KOPT-K1 (cell line): Measurements from ENCODE around the gene HBEGF.
"Not testable (repeated sequence)": the region's sequence is repeated elsewhere in the genome, so short reads cannot be mapped to it uniquely, and the experiment has no call there.

Source experiments
- H3K27ac ChIP-seq: fragments of 200-600 bp; sonication (generic); 2 replicates; pipeline ENCODE4 v1.5.1; 2016; ENCODE audit warnings: antibody characterized with exemption, mild to moderate bottlenecking, low read depth, low read length; ENCODE audit not compliant: poor library complexity, severe bottlenecking
- H3K36me3 ChIP-seq: fragments of 200-600 bp; sonication (generic); 2 replicates; pipeline ENCODE4 v1.5.1; 2017; ENCODE audit warnings: antibody characterized with exemption, mild to moderate bottlenecking, low read length, moderate library complexity; ENCODE audit not compliant: insufficient read depth
- H3K9me3 ChIP-seq: fragments of 200-600 bp; sonication (generic); 2 replicates; pipeline ENCODE4 v1.5.1; 2017; ENCODE audit warnings: antibody characterized with exemption, low read length, mild to moderate bottlenecking; ENCODE audit not compliant: insufficient read depth, poor library complexity, severe bottlenecking

Gene HBEGF

DNA sequence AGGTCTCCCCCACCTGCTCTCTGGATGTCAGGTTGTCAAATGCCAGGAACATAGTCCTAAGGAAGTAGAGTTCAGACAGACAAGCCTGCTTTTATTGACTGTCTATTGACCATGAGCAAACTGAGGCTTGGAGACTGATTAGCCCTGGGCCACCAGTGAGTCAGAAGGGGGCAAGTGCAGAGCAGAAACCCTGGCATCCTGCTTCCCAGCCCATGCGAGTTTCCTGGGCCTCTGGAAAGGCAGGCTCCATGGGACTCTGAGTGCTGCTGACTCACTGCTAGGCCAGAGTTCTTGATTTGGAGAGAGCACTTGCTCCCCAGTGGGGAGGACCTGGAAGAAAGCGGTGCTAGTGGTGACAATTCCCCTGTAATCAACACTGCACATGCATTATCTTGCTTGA, 2.8 kb upstream of the HBEGF start:
- no peaks in the 10 kb centered on the region for H3K9me3 ChIP-seq
- no peak overlapping the region for H3K27ac ChIP-seq
- no peaks in the 10 kb centered on the region for H3K36me3 ChIP-seq

DNA sequence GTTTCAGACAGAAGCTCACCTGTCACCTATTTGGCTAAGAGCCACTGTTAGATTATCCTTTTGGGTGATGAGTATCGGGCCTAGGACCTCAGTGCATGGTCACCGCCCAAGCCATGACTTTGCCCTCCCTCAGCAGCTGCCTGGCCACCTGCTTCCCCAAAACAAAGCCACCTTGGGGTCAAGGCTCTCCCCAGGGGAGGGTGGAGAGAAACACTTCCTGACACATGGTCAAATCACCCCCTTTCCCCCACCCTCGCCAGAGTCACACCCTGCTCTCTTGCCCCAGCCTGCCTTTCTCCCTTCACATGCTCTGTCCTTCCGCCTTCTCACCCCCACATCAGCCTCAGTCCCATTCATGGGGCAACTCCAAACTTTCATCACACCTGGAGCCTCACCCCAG, 1.7 kb upstream of the HBEGF start:
- Histone ChIP-seq H3K27ac (no peak overlapping the region), H3K9me3 (no peaks in the 10 kb centered on the region), H3K36me3 (no peaks in the 10 kb centered on the region)

DNA sequence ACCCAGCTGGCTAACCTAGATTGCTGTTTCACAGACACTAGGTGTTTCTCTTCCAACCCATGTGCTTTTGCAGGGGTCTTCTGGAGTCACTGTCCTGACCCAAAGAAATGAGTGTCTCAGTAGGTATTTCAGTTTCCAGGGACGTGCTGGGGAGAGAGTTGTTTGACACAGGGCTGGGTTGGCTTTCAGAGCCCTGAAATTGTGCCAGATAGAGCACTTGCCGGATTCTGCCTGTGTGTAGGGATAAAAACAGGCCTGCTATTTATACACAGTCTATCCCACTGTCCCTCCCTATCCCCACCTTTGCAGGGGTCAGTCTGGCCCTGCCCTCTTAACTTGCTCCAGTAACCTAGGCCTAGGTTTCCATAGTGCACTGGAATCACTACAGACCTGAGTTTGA, 957 bp upstream of the HBEGF start:
- H3K36me3 ChIP-seq = no peaks in the 10 kb centered on the region
- no peaks in the 10 kb centered on the region for H3K9me3 ChIP-seq
- H3K27ac ChIP-seq = no peak overlapping the region

DNA sequence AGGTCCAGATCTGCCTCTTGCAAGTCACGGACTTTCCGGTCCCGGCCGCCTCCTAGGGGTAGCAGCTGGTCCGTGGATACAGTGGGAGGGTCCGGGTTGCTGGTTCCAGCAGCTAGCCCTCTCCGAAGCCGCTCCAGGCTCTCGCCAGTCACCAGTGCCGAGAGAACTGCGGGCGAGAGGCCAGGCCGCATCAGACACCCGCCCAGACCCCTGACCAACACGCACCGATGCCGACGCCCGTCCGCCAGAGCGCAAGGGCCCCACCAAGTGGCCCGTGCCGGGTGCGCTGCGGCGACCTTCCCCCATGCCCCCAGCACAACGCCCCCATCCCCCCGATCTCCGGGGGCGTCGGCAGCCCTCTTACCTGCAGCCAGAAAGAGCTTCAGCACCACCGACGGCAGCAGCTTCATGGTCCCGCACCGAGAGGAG, 470 bp downstream of the HBEGF start:
- no peaks in the 10 kb centered on the region for H3K9me3 ChIP-seq
- no peaks in the 10 kb centered on the region for H3K36me3 ChIP-seq
- no peak overlapping the region for H3K27ac ChIP-seq

DNA sequence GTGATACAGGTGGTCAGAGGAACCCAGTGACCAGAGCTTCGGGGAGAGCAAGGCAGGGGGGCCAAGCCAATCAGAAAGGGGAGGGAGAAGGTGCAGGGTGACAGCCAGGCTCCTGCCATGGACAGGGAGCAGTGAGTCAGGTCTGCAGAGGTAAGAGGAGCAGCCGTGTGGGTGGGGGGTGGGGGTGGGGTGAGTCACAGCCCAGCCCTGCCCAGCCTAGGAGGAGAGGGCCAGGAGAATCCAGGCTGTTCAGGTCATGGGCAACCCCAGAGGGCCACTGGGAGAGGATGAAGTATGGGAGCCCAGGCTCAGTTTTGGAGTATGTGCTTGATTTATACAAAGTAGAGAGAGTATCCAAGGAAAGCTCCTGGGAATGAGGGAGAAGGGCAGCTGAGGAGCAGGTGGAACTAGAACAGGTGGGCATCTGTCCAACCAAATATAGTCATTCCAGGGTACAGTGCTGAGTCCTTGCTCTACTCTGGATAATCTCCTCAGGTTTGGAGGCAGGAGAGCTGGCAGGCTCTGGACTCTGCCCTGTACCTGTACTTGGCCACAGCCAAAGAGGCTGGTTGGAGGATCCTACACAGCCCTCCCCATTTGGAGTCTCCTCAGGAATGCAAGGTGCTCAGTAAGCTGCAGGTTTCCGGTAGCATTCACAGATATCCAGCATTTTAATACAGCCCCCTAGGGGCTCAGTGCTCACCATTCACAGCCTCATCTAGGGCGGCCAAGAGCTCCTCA, 1.6 kb downstream of the HBEGF start:
- no peaks in the 10 kb centered on the region for H3K36me3 ChIP-seq
- H3K27ac ChIP-seq = no peak overlapping the region
- no peaks in the 10 kb centered on the region for H3K9me3 ChIP-seq

DNA sequence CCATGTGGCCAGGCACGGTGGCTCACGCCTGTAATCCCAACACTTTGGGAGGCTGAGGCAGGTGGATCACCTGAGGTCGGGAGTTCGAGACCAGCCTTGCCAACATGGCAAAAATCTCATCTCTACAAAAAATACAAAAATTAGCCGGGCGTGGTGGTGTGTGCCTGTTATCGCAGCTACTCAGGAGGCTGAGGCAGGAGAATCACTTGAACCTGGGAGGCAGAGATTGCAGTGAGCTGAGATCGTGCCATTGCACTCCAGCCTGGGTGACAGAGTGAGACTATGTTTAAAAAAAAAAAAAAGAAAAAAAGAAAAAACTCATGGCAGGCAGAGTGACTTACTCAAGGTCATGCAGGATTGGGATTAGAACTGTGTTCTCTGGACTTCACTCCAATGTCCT, 2.6 kb downstream of the HBEGF start:
- not testable (repeated sequence) for H3K9me3 ChIP-seq, H3K36me3 ChIP-seq, H3K27ac ChIP-seq

DNA sequence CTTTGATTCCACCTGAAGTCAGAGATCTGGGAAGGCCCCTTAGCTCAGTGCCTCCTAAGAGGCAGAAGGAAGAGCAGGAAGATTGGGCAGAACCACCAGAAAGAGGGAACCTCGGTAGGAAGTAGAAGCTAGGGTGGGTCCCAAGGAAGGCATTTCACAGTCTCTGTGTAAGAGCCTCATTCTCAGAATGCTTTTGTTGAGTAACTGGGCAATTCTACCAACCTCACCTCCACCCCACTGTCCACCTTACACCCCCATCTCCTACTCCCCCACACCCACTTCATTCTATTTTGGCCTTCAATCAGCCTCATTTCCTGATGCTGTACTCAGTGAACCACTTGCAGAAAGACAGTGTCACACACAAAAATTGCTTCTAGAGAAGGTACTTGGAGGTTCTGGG, 3.5 kb downstream of the HBEGF start:
- no peaks in the 10 kb centered on the region for H3K36me3 ChIP-seq
- H3K9me3 ChIP-seq = no peaks in the 10 kb centered on the region
- peak overlapping the region; percentile 38 for H3K27ac ChIP-seq

DNA sequence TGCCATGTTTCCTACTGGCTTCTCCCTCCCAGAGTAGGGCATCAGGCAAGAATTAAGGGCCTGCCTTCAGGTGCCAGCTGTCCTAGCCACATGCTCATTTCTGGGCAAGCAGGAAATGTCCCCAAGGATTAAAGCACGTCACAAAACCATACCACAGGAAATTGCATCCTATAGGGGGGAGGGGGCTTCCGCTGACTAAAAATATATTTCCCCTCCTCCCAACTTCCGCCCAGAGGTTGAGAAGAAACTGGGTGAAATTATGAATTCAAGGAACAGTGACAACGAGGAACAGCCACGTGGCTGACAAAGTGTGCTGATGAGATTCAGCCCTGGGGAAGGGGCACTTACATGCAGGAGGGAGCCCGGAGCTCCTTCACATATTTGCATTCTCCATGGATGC, 4.1 kb downstream of the HBEGF start:
- H3K27ac ChIP-seq = peak overlapping the region; percentile 38

DNA sequence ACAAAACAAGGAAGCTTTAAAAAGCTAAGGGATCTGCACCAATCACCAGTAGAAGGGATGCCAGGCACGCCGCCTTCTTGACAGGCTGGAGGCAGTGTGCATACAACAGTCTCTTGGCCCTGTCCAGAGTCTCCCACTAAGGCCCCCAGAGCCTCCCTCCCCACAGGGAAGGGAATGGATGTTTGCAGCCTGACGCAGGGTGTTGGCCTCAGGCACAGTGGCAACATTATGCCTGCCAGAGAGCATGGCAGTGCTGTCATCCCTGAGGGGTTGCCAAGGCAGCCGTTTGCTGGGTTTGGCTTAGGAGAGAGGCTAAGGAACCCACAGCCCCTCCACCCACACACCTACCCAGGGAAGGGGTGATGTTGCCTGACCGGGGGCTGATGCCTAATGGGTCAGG, 4.8 kb downstream of the HBEGF start:
- Histone ChIP-seq H3K27ac (peak overlapping the region; percentile 38), H3K36me3 (no peaks in the 10 kb centered on the region)

More for the DNA sequence above, 4.1 kb downstream of the HBEGF start:
- H3K9me3 ChIP-seq = no peaks in the 10 kb centered on the region
- H3K36me3 ChIP-seq = no peaks in the 10 kb centered on the region

DNA sequence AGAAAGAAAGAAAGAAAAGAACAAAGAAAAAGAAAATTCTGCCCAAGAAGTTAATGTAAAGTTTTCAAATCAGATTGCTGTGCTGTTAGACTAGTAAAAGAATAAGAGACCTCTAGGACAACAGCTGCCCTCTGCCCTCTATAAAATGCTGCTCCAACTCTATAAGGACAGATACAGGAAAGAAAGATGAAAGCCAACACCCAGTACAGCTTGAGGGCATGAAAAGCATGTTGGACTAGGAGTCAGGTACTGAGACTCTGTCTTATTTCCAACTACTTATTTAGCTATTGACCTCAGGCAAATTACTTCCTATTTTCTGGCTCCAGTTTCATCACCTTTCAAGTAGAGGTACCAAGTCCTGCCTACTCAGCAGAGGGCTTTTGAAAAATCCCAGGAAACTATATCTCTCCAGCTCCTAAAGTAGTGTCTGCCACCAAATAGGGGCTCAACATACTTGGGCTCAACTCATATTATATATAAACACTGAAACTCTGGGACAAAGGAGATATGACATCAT, 5.7 kb downstream of the HBEGF start:
- H3K27ac ChIP-seq = no peak overlapping the region
- H3K36me3 ChIP-seq = no peaks in the 10 kb centered on the region
- no peaks in the 10 kb centered on the region for H3K9me3 ChIP-seq

More for the DNA sequence above, 4.8 kb downstream of the HBEGF start:
- H3K9me3 ChIP-seq = no peaks in the 10 kb centered on the region

DNA sequence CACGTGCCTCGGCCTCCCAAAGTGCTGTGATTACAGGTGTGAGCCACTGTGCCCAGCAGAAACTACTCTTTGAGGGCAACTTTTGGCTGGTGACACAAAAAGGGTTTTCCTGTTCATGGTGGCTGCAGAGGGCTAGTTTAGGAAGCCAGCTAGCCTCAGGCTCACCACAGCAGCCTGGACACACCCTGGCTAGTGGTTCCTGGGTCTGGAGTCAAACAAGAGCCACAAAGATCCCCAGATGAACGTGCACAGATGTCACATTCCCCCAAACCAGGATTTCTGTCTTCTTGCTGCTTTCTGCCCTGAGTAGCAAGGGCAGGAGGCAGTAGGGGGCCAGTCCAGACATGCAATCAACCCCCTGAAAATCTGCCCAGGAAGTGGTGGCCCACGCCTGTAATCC, 6.8 kb downstream of the HBEGF start:
- no peak overlapping the region for H3K27ac ChIP-seq
- H3K9me3 ChIP-seq = no peaks in the 10 kb centered on the region
- H3K36me3 ChIP-seq = no peaks in the 10 kb centered on the region

DNA sequence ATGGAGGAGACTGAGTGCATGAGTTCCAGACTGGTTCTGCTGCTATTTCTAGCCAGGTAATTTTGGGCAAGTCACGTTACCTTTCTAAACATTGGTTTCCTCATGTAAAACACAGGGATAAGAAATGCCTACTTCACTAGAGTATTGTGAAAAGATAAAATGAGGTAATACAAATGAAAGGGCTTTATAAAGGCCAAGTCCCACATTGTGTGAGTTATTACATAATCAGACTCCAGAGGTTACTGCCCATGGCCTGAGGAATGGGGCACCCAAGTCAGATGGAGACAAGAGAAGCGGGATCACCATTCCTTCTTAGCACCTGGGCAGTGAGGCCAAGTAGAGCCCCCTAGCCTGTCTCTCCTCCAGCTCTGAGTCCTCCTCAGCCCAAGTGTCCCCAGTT, 7.5 kb downstream of the HBEGF start:
- Histone ChIP-seq H3K9me3 (no peaks in the 10 kb centered on the region), H3K27ac (no peak overlapping the region), H3K36me3 (no peaks in the 10 kb centered on the region)

DNA sequence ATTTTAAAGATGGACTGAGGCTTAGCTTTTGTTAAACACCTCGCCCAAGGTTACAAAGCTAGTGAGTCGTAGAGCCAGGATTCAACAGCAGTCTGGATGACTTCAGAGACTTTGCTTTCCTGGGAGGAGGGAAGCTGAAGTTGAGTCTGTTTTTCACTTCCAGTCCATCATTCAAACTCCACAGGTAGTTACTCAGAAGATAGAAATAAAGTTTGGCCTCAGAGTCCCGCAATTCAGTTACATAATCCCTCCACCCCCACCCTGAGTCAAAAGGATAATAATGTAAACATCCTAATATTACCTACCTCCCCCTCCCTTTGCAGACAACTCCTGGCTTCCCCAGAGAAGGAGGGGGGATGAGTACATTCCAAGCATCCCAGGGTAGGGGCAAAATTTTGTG, 8.1 kb downstream of the HBEGF start:
- no peaks in the 10 kb centered on the region for H3K36me3 ChIP-seq
- H3K27ac ChIP-seq = no peak overlapping the region
- no peaks in the 10 kb centered on the region for H3K9me3 ChIP-seq

DNA sequence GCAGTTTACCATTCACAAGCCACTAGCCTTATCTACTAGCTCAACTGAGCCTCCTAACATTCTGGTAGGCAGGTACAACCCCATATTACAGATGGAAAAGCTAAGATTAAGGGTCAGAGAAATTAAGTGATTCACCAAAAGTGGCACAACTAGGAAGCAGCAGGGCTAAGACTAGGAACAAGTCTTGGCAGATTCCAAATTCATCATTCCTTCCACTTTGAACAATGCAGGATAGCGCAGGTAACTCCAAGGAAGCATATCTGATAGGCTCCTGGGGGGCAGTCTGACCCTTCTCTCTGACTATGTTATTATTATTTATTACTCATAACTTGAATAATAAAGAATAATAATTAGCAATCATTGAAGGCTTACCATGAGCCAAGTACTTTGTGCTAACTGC, 8.5 kb downstream of the HBEGF start:
- Histone ChIP-seq H3K27ac (no peak overlapping the region), H3K9me3 (no peaks in the 10 kb centered on the region), H3K36me3 (no peaks in the 10 kb centered on the region)

DNA sequence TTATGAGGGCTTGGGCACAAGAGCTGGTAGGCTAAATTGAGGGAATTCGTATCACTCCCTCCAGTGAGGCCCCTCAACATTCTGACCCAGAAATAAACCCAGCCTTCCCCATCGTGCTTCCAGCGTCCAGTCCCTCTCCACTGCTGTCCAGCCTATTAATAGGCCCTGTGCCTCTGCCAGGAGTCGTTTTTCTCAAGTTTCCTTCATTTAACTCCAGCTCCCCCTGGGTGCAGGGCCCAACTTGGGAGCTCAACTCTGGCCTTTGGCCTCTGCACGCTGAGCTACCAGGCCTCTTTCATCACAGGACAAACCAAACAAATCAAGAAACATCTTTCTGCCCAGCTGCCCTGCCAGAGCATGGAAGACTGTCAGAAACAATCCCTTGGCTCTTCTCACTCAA, 10.0 kb downstream of the HBEGF start:
- Histone ChIP-seq H3K36me3 (no peaks in the 10 kb centered on the region), H3K27ac (no peak overlapping the region), H3K9me3 (no peaks in the 10 kb centered on the region)

DNA sequence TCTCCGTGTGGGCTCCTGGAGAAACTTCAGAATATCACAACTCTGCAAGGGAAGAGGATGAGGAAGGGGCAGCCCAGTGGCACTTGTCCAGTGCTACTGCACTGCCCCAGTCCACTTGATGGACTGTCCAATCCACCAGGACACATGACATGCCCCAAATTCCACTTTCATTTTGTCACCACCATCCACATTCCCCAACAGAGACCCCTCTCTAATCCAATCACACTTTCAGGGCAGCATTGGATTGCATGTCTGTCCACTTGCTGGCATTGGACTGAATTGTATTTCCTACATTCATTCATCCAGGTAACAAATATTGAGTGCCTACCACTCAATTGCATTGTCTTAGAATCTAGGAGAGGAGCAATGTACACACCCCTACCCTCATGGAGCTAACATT, 14.8 kb downstream of the HBEGF start:
- Histone ChIP-seq H3K9me3 (no peaks in the 10 kb centered on the region), H3K36me3 (no peaks in the 10 kb centered on the region), H3K27ac (no peak overlapping the region)
